SH-SY5Y (cell line): ENCODE data around the gene HTR4.

Experiments
- GATA2 ChIP-seq: IDR thresholded peaks from 2 replicates; pipeline ENCODE4 v1.6.1; 2011; ENCODE audit warnings: mild to moderate bottlenecking, low read depth, low read length
- GATA3 ChIP-seq: IDR thresholded peaks from 2 replicates; pipeline ENCODE4 v1.6.1; 2011; ENCODE audit warnings: low read depth, mild to moderate bottlenecking, low read length, moderate library complexity

- TF ChIP-seq GATA3 (no peak), GATA2 (no peak)
These were observed 162.0 kb downstream of the HTR4 start for GRCh38 chr5:148492351-148492750.
